CD4-positive, alpha-beta memory T cell (primary cell): Measurements from ENCODE around the gene AMDHD2. TPM values are rescaled to one million over a fixed set of nuclear protein-coding genes. Genes with fewer than 3 reads are reported as not detected.
A peak's percentile ranks its signal among the peaks of the same experiment; 100 is the strongest.

ENCODE experiments used
- CTCF ChIA-PET: fragments of 350-600 bp; sonication (Branson Sonifier 250); formaldehyde crosslinking; loops from one replicate; lab custom pipeline; 2021; ENCODE audit warnings: inconsistent platforms; ENCODE audit not compliant: partially characterized antibody; lab: Charles Lee
- POLR2A ChIA-PET: fragments of 350-600 bp; sonication (Branson Sonifier 250); formaldehyde crosslinking; loops from one replicate; lab custom pipeline; 2021; ENCODE audit not compliant: partially characterized antibody; lab: Charles Lee
- DNase-seq, 5 donors: peaks; one replicate each; pipeline versions ENCODE4 v3.0.0 to v3.0.0-alpha.2; 2020 to 2022; ENCODE audit warnings: mixed read lengths in 1 of 5
- H3K27ac ChIP-seq: one replicate; pipeline ENCODE4 v1.7.0; 2013; ENCODE audit warnings: low read depth, low read length
- H3K27me3 ChIP-seq: 2 replicates; pipeline ENCODE4 v1.7.0; 2013; ENCODE audit warnings: mild to moderate bottlenecking, low read length, moderate library complexity; ENCODE audit not compliant: insufficient read depth
- H3K36me3 ChIP-seq: 2 replicates; pipeline ENCODE4 v1.7.0; 2013; ENCODE audit warnings: mild to moderate bottlenecking, low read length, moderate library complexity; ENCODE audit not compliant: insufficient read depth
- H3K4me1 ChIP-seq: 2 replicates; pipeline ENCODE4 v1.7.0; 2013; ENCODE audit warnings: mild to moderate bottlenecking, low read length, moderate library complexity; ENCODE audit not compliant: insufficient read depth
- H3K4me3 ChIP-seq, 2 donors: one replicate each; pipeline ENCODE4 v1.7.0; 2013; ENCODE audit warnings: low read length in 2 of 2, mild to moderate bottlenecking in 1 of 2
- H3K9me3 ChIP-seq, 2 donors: one replicate each; pipeline ENCODE4 v1.7.0; 2013; ENCODE audit warnings: low read length in 2 of 2, control low read depth in 1 of 2; ENCODE audit not compliant: control insufficient read depth in 1 of 2
- H3K27ac Mint-ChIP-seq, 7 donors: one replicate each; pipeline ENCODE4 v1.8.0; 2020 to 2021; ENCODE audit warnings: mixed read lengths in 7 of 7, mild to moderate bottlenecking in 6 of 7, inconsistent platforms in 3 of 7, moderate library complexity in 3 of 7
- H3K27me3 Mint-ChIP-seq, 2 donors: one replicate each; pipeline ENCODE4 v1.8.0; 2020 to 2021; ENCODE audit warnings: mixed read lengths in 2 of 2
- H3K36me3 Mint-ChIP-seq, 2 donors: one replicate each; pipeline ENCODE4 v1.8.0; 2020 to 2021; ENCODE audit warnings: mixed read lengths in 2 of 2, inconsistent platforms in 1 of 2, mild to moderate bottlenecking in 1 of 2
- H3K4me1 Mint-ChIP-seq, 4 donors: one replicate each; pipeline ENCODE4 v1.8.0; 2020 to 2021; ENCODE audit warnings: mixed read lengths in 4 of 4, mild to moderate bottlenecking in 1 of 4
- H3K4me3 Mint-ChIP-seq, 8 donors: one replicate each; pipeline ENCODE4 v1.8.0; 2020 to 2021; ENCODE audit warnings: mixed read lengths in 8 of 8, mild to moderate bottlenecking in 7 of 8, moderate library complexity in 6 of 8, inconsistent platforms in 3 of 8
- H3K9me3 Mint-ChIP-seq, 8 donors: one replicate each; pipeline ENCODE4 v1.8.0; 2020 to 2021; ENCODE audit warnings: mixed read lengths in 8 of 8, mild to moderate bottlenecking in 5 of 8, inconsistent platforms in 3 of 8, moderate library complexity in 1 of 8
- intact Hi-C: fragments of 100-400 bp; cut with micrococcal nuclease; formaldehyde crosslinking; loops from one replicate; pipeline ENCODE4 v1.15.1; 2023
- polyA plus RNA-seq, 2 donors: library from polyadenylated mRNA; unstranded; fragments of 300-500 nt; fragmentation: Illumina TruSeq; gene quantifications; one replicate each; pipeline ENCODE4 v1.2.3, GENCODE V29; 2021
- total RNA-seq, 2 experiments: library from RNA; stranded (reverse); gene quantifications; one replicate each; pipeline ENCODE4 v1.2.3, GENCODE V29; 2021

AMDHD2 gene
- total and polyA plus RNA-seq, 4 experiments from 2014 or later = 17.0 to 121 (median 68.1) TPM

GRCh38 chr16:2483939-2484897 is 36.0 kb upstream of the AMDHD2 start:
- CTCF ChIA-PET = interaction anchor here (0.8 to 1.1 kb wide), 2 partner anchors 10 to 289 kb away, joined by 3 to 4 read pairs; no protein-coding TSS in a partner anchor
- H3K9me3 Mint-ChIP-seq = peaks cover 0 to 2% (median 0%) of the 10 kb centered on the region in 8 donors
- Histone ChIP-seq H3K4me1 (peaks cover 14% of the 10 kb centered on the region), H3K9me3 (no peaks in the 10 kb centered on the region), H3K36me3 (no peaks in the 10 kb centered on the region), H3K4me3 (no peak overlapping the region), H3K27me3 (no peaks in the 10 kb centered on the region), H3K27ac (no peak overlapping the region)
- intact Hi-C loops = no loop called here
- H3K36me3 Mint-ChIP-seq = peaks cover 0 to 1% of the 10 kb centered on the region in 2 donors
- DNase-seq = no peak
- peaks cover 9 to 19% (median 13%) of the 10 kb centered on the region in 4 donors for H3K4me1 Mint-ChIP-seq
- POLR2A ChIA-PET = interaction anchor here (1.7 kb wide), 1 partner anchor 10 kb away, joined by 6 read pairs; the partner anchor contains the start of gene TBC1D24
- H3K4me3 Mint-ChIP-seq = peak overlapping the region in 1 of 8 donors; percentile 20
- H3K27me3 Mint-ChIP-seq = no peaks in the 10 kb centered on the region
- peak overlapping the region in 2 of 7 donors; percentile 6 to 17 for H3K27ac Mint-ChIP-seq

GRCh38 chr16:2484898-2485508 is 35.2 kb upstream of the AMDHD2 start:
- Histone ChIP-seq H3K27me3 (no peaks in the 10 kb centered on the region), H3K36me3 (no peaks in the 10 kb centered on the region), H3K27ac (no peak overlapping the region), H3K4me3 (no peak overlapping the region), H3K4me1 (peaks cover 14% of the 10 kb centered on the region), H3K9me3 (no peaks in the 10 kb centered on the region)
- peaks cover 0 to 2% (median 0%) of the 10 kb centered on the region in 8 donors for H3K9me3 Mint-ChIP-seq
- ChIA-PET POLR2A (no interaction called here), CTCF (interaction anchor here (0.7 to 1.6 kb wide), 4 partner anchors 9 to 290 kb away, joined by 3 to 5 read pairs (median 4); no protein-coding TSS in a partner anchor)
- intact Hi-C loops = no loop called here
- peak overlapping the region in 4 of 7 donors; percentile 25 to 46 (median 36) for H3K27ac Mint-ChIP-seq
- no peaks in the 10 kb centered on the region for H3K27me3 Mint-ChIP-seq
- H3K36me3 Mint-ChIP-seq = peaks cover 0 to 1% of the 10 kb centered on the region in 2 donors
- H3K4me1 Mint-ChIP-seq = peaks cover 9 to 19% (median 13%) of the 10 kb centered on the region in 4 donors
- H3K4me3 Mint-ChIP-seq = no peak overlapping the region
- DNase-seq = no peak

- POLR2A ChIA-PET = interaction anchor here (1.1 to 2.0 kb wide), 4 partner anchors 12 to 281 kb away, joined by 3 to 8 read pairs (median 6); partner anchors contain the start of genes CCNF, MLST8 and TBC1D24
- DNase-seq = no peak
- H3K4me3 ChIP-seq = no peak overlapping the region
- H3K9me3 ChIP-seq = no peaks in the 10 kb centered on the region
- no peak overlapping the region for H3K4me3 Mint-ChIP-seq
- H3K4me1 Mint-ChIP-seq = peaks cover 9 to 19% (median 13%) of the 10 kb centered on the region in 4 donors
- CTCF ChIA-PET = interaction anchor here (1.0 to 1.6 kb wide), 3 partner anchors 11 to 291 kb away, joined by 3 to 5 read pairs (median 5); partner anchors contain the start of gene CCNF
- peaks cover 0 to 1% of the 10 kb centered on the region in 2 donors for H3K36me3 Mint-ChIP-seq
- peak overlapping the region in 1 of 7 donors; percentile 95 for H3K27ac Mint-ChIP-seq
- no peak overlapping the region for H3K27ac ChIP-seq
- peaks cover 14% of the 10 kb centered on the region for H3K4me1 ChIP-seq
- intact Hi-C loops = no loop called here
- H3K9me3 Mint-ChIP-seq = peaks cover 0 to 2% (median 0%) of the 10 kb centered on the region in 8 donors
- no peaks in the 10 kb centered on the region for H3K27me3 Mint-ChIP-seq
- H3K36me3 ChIP-seq = no peaks in the 10 kb centered on the region
- H3K27me3 ChIP-seq = no peaks in the 10 kb centered on the region
These were observed 34.2 kb upstream of the AMDHD2 start for GRCh38 chr16:2485811-2486507.

GRCh38 chr16:2486645-2487516 is 33.3 kb upstream of the AMDHD2 start:
- CTCF ChIA-PET = interaction anchor here (0.8 to 2.5 kb wide), 7 partner anchors 10 to 292 kb away, joined by 3 to 13 read pairs (median 5); partner anchors contain the start of genes ABCA3, CCNF and TBC1D24

GRCh38 chr16:2487517-2487842 is 32.7 kb upstream of the AMDHD2 start:
- Mint-ChIP-seq H3K27ac (peak overlapping the region; percentile 66 to 95 (median 89)), H3K4me1 (peaks cover 9 to 19% (median 13%) of the 10 kb centered on the region in 4 donors), H3K4me3 (peak overlapping the region in 7 of 8 donors; percentile 23 to 68 (median 57)), H3K9me3 (no peaks in the 10 kb centered on the region), H3K27me3 (no peaks in the 10 kb centered on the region), H3K36me3 (peaks cover 0 to 1% of the 10 kb centered on the region in 2 donors)
- ChIA-PET POLR2A (interaction anchor here (1.3 to 2.0 kb wide), 3 partner anchors 13 to 282 kb away, joined by 4 to 8 read pairs (median 4); partner anchors contain the start of genes CCNF, MLST8 and TBC1D24), CTCF (interaction anchor here (0.9 to 2.5 kb wide), 5 partner anchors 13 to 293 kb away, joined by 3 to 13 read pairs (median 5); partner anchors contain the start of genes CCNF and TBC1D24)
- Histone ChIP-seq H3K9me3 (no peaks in the 10 kb centered on the region), H3K27me3 (no peaks in the 10 kb centered on the region), H3K36me3 (no peaks in the 10 kb centered on the region), H3K4me1 (peaks cover 14% of the 10 kb centered on the region), H3K27ac (no peak overlapping the region), H3K4me3 (no peak overlapping the region)
- no peak for DNase-seq
- intact Hi-C loops = loop anchor here (1.0 kb wide), 6 partner anchors 13 to 464 kb away; partner anchors contain the start of genes ABCA3, ATP6V0C and TEDC2

More at GRCh38 chr16:2486645-2487516, 33.3 kb upstream of the AMDHD2 start:
- no peaks in the 10 kb centered on the region for H3K9me3 ChIP-seq
- no peaks in the 10 kb centered on the region for H3K27me3 Mint-ChIP-seq
- H3K4me1 Mint-ChIP-seq = peaks cover 9 to 19% (median 13%) of the 10 kb centered on the region in 4 donors
- peaks cover 0 to 1% of the 10 kb centered on the region in 2 donors for H3K36me3 Mint-ChIP-seq
- POLR2A ChIA-PET = interaction anchor here (0.7 to 2.0 kb wide), 6 partner anchors 12 to 282 kb away, joined by 3 to 8 read pairs (median 4); partner anchors contain the start of genes CCNF, MLST8 and TBC1D24
- no peak overlapping the region for H3K27ac ChIP-seq
- H3K27ac Mint-ChIP-seq = peak overlapping the region; percentile 66 to 95 (median 89)
- H3K4me3 Mint-ChIP-seq = peak overlapping the region; percentile 23 to 68 (median 58)
- H3K4me3 ChIP-seq = no peak overlapping the region
- intact Hi-C loops = loop anchor here (1.0 kb wide), 6 partner anchors 13 to 464 kb away; partner anchors contain the start of genes ABCA3, ATP6V0C and TEDC2
- peak; percentile 76 to 91 (median 80) for DNase-seq
- peaks cover 14% of the 10 kb centered on the region for H3K4me1 ChIP-seq
- no peaks in the 10 kb centered on the region for H3K27me3 ChIP-seq
- no peaks in the 10 kb centered on the region for H3K36me3 ChIP-seq
- no peaks in the 10 kb centered on the region for H3K9me3 Mint-ChIP-seq
